Epithelial cell of proximal tubule (primary cell): Measurements from ENCODE around the gene ADAMTS1. TPM values are rescaled to one million over a fixed set of nuclear protein-coding genes. Genes with fewer than 3 reads are reported as not detected.

Source experiments
- DNase-seq: peaks from one replicate; pipeline ENCODE4 v3.0.0-alpha.2; 2011; ENCODE audit warnings: low read depth
- H3K4me3 ChIP-seq: 2 replicates; pipeline ENCODE4 v1.5.1; 2011; ENCODE audit warnings: low read depth, mild to moderate bottlenecking, low read length
- total RNA-seq: library from RNA; depleted of rRNA; stranded (reverse); fragments of >200 nt; gene quantifications from 2 replicates; pipeline ENCODE4 v1.2.3, GENCODE V29; 2015
- TF ChIP-seq, protein P1 (sequence below): conservative IDR thresholded peaks from 2 replicates; pipeline ENCODE4 v1.5.1; 2012; ENCODE audit warnings: low read depth, mild to moderate bottlenecking, low read length

Gene ADAMTS1
- total RNA-seq: 38.4 and 55.6 TPM in 2 replicates

DNA sequence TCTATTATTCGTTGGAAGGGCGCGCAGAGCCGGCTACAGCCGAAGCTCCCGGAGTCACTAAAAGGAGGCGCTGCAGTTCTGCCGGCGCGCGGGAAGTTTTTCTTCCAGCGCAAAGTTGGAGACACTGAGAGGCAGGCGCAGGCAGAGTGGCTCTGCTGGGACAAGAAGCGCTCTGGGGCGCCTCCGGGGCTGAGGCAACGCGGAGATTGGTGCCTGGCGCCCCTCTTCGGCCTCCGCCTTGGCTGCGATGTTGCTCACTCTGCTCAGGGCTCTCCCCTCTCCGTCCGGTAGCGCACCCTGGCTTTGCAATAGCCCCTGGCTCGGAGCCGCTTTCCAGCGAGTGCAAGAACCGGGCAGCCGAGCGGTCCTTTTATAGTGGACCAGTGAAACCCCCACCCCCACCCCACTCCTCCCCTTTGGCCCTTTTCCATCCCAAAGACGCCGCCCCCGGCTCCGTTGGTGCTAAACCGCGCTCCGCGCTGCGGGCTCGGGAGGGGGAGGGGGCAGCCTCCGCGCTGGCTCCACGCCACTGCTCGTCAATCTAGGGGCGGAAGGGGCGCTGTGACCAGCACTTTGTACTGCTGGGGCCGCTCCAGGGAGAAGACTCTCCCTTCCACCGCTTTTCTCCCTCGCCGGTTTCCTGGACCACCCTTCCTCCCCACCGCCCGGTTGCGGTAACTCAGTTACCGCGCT, at the start of gene ADAMTS1:
TSS of gene ADAMTS1 (minus strand) at position 344 of the 693 bp plus-strand sequence. CDS start 455 bp downstream, outside the sequence.
- peak; percentile 36 for DNase-seq
- peak within 1 kb of the TSS; percentile 96 for H3K4me3 ChIP-seq
- TF ChIP-seq, protein P1, sequence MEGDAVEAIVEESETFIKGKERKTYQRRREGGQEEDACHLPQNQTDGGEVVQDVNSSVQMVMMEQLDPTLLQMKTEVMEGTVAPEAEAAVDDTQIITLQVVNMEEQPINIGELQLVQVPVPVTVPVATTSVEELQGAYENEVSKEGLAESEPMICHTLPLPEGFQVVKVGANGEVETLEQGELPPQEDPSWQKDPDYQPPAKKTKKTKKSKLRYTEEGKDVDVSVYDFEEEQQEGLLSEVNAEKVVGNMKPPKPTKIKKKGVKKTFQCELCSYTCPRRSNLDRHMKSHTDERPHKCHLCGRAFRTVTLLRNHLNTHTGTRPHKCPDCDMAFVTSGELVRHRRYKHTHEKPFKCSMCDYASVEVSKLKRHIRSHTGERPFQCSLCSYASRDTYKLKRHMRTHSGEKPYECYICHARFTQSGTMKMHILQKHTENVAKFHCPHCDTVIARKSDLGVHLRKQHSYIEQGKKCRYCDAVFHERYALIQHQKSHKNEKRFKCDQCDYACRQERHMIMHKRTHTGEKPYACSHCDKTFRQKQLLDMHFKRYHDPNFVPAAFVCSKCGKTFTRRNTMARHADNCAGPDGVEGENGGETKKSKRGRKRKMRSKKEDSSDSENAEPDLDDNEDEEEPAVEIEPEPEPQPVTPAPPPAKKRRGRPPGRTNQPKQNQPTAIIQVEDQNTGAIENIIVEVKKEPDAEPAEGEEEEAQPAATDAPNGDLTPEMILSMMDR: no peak

DNA sequence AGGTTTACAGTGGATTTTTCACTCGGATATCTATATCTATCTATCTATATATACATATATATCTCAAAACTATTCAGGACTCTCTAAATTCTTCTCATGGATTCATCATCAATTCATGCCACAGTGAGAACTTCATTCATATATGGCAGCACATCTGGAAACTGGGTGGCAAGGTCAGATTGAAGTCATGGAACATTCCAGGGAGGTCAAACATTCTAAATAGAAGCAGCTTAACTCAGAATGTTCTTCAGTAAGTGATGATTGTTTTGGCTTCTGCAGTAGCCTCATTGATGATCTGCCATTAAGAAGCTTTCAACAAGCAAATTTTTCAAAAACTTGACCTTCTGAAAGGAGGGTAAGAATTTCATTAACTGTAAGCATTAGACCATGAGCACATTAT, 46.9 kb upstream of the ADAMTS1 start:
- DNase-seq: no peak
- no peak overlapping the region for H3K4me3 ChIP-seq
- TF ChIP-seq, protein P1: no peak

DNA sequence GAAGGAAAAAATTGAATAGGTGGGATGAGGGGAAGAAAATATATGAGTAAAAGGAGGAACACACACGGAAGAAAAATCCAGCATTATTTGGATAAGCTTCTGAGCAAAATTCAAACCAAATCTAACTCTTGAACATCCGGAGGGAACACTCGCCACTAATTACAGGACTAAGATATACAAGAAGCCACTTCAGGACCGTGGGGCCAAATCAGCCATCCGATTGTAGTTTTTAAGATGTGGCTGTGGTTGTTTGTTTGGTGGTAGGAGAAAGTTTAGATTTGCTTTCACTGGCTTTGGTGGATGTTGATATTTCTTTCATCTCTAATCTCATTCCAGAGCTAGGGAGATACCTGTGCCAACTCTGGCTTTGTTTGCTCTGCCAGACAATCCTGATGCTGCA, 43.7 kb upstream of the ADAMTS1 start:
- TF ChIP-seq, protein P1: no peak
- no peak for DNase-seq
- H3K4me3 ChIP-seq: no peak overlapping the region

DNA sequence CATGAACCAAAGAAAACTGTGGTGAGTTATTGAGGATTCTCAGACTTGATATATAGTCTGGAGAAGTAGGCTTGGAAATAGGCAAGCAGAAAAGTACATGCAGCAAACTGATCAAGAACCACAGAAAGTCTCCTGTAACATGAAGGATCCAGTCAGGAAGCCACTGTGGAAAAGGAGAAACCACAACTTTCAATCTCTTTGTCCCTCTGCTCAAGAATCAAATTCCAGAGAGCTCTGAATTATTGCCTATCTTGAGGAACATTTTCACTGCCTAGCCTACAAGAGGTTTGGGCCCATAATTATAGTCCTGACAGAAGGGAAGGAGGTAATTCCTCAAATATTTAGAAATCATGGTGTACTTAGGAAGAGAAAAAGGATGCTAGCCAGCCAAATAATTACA, 43.0 kb upstream of the ADAMTS1 start:
- DNase-seq: no peak
- TF ChIP-seq, protein P1: no peak

DNA sequence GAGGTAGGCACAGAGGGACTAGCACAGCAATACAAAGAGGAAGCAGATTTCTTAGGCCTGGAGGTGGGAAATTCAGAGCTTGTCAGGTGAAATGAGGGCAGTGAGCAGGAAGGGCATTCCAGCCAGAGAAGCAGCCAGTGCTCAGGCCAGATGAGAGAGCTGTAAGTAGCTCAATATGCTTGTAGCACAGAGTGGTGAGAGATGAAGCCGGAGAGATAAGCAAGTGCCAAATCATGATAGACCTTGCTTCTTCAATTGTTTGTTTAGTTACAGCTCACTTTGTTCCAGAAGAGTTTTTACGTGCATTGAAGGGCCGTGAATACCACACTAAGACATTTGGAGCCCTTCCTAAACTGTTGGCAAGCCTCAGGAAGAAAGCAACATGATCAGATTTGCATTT, 42.0 kb upstream of the ADAMTS1 start:
- TF ChIP-seq, protein P1: no peak
- DNase-seq: no peak
- no peak overlapping the region for H3K4me3 ChIP-seq

More for the DNA sequence above, 43.0 kb upstream of the ADAMTS1 start:
- H3K4me3 ChIP-seq: no peak overlapping the region

DNA sequence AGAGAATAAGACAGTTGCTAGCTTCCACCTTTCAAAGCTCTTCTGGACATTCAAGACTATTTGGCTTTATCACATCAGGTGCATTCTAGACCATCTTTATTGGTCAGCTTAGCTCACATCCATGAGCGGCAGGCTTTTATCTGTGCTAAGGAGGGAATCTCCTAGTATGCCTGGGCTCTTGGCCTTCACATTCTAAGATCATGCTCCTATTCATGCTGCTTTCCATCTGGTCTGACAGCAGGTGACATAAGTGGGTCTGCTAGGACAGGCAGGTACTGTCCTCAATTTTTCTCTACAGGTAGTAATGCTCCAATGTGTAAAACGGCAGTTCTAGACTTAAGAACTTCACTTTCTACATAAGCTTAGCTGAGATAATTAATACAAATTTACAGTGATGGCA, 39.2 kb upstream of the ADAMTS1 start:
- DNase-seq: no peak
- TF ChIP-seq, protein P1: no peak
- H3K4me3 ChIP-seq: no peak overlapping the region

DNA sequence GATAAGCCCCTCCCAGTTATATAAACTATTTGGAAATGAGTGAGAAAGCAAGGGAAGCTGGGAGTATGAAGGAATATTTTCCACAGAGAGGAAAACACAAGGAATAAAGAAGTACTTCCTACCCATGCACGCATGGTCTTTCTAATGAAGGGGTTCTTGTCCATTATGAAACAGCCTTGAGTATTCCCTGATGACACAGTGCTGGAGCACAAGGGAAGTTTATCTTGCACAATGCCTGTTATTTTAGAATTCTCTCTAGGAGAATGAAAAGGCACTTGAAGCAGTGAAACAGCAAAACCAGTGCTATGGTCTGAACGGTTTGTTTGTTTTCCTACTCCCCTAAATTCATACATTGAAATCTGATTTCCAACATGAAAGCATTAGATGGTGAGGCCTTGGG, 38.6 kb upstream of the ADAMTS1 start:
- no peak overlapping the region for H3K4me3 ChIP-seq
- no peak for DNase-seq
- TF ChIP-seq, protein P1: no peak
